Measurements from ENCODE around the gene TIAM2.

TIAM2 gene

GRCh38 chr6:155062866-155063341 is 67.8 kb downstream of the TIAM2 start:
- peak; percentile 60 for DNase-seq (ENCODE audit: low spot score)

- no peak for DNase-seq (ENCODE audit: low spot score)
Measured at GRCh38 chr6:155064303-155064702, 69.2 kb downstream of the TIAM2 start.

- no peak for DNase-seq (ENCODE audit: low spot score)
Measured at GRCh38 chr6:155066361-155066760, 71.2 kb downstream of the TIAM2 start.

- no peak for DNase-seq (ENCODE audit: low spot score)
Measured at GRCh38 chr6:155066921-155067680, 72.0 kb downstream of the TIAM2 start.

GRCh38 chr6:155067956-155068615 is 73.0 kb downstream of the TIAM2 start:
- DNase-seq (ENCODE audit: low spot score), result no peak

- no peak for DNase-seq (ENCODE audit: low spot score)
Measured at GRCh38 chr6:155069543-155069942, 74.4 kb downstream of the TIAM2 start.

GRCh38 chr6:155075930-155076695 is 81.0 kb downstream of the TIAM2 start:
- DNase-seq (ENCODE audit: low spot score), result no peak

GRCh38 chr6:155077331-155077730 is 82.2 kb downstream of the TIAM2 start:
- DNase-seq (ENCODE audit: low spot score), result no peak

GRCh38 chr6:155077784-155078183 is 82.7 kb downstream of the TIAM2 start:
- DNase-seq (ENCODE audit: low spot score), result no peak

- no peak for DNase-seq (ENCODE audit: low spot score)
Measured at GRCh38 chr6:155078331-155078745, 83.2 kb downstream of the TIAM2 start.

GRCh38 chr6:155079985-155080452 is 84.9 kb downstream of the TIAM2 start:
- DNase-seq (ENCODE audit: low spot score), result no peak

GRCh38 chr6:155080881-155081845 is 86.0 kb downstream of the TIAM2 start:
- DNase-seq (ENCODE audit: low spot score), result no peak

- no peak for DNase-seq (ENCODE audit: low spot score)
Measured at GRCh38 chr6:155084431-155085123, 89.5 kb downstream of the TIAM2 start.

- no peak for DNase-seq (ENCODE audit: low spot score)
Measured at GRCh38 chr6:155085582-155086257, 90.6 kb downstream of the TIAM2 start.

- DNase-seq (ENCODE audit: low spot score), result no peak
Measured at GRCh38 chr6:155088856-155089255, 93.7 kb downstream of the TIAM2 start.

GRCh38 chr6:155089746-155090145 is 94.6 kb downstream of the TIAM2 start:
- no peak for DNase-seq (ENCODE audit: low spot score)

GRCh38 chr6:155090166-155090565 is 95.1 kb downstream of the TIAM2 start:
- DNase-seq (ENCODE audit: low spot score), result no peak

GRCh38 chr6:155091756-155092155 is 96.6 kb downstream of the TIAM2 start:
- no peak for DNase-seq (ENCODE audit: low spot score)

- no peak for DNase-seq (ENCODE audit: low spot score)
Measured at GRCh38 chr6:155093430-155093829, 98.3 kb downstream of the TIAM2 start.

GRCh38 chr6:155100087-155100486 is 105.0 kb downstream of the TIAM2 start:
- DNase-seq (ENCODE audit: low spot score), result no peak
